GM15510 (cell line): ENCODE data around the gene TRMT2B.

Experiments used
- POLR2A ChIP-seq: IDR thresholded peaks from 3 replicates; pipeline ENCODE4 v1.6.1; 2011; ENCODE audit warnings: borderline replicate concordance; ENCODE audit not compliant: insufficient read length; ENCODE audit errors: extremely low read depth

The TRMT2B gene

GRCh38 chrX:100969936-100970335 is 82.0 kb downstream of the TRMT2B start:
- no peak for TF ChIP-seq POLR2A

DNA sequence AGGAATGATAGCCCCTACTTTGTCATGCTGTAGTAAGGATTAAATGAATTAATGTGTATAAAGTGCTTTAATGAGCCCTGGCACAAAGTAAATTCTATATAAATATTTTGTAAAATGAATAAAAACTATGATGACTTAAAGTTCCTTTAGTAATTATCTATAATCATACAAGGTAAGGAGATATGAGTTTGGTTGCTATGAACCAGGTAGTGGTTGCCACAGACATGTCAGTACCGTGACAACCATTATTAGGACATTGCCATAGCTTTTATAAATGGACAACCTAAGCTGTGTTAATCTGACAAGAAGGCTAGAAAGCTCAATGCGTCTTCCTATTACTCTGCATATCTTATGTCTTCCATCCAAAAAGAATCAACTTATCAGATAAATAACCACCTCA is 82.5 kb downstream of the TRMT2B start, which contains the start of gene ARL13A:
Gene ARL13A (plus strand): TSS at position 301 of the 400 bp plus-strand sequence. CDS start 3,982 bp downstream, outside the sequence.
- TF ChIP-seq POLR2A = no peak

DNA sequence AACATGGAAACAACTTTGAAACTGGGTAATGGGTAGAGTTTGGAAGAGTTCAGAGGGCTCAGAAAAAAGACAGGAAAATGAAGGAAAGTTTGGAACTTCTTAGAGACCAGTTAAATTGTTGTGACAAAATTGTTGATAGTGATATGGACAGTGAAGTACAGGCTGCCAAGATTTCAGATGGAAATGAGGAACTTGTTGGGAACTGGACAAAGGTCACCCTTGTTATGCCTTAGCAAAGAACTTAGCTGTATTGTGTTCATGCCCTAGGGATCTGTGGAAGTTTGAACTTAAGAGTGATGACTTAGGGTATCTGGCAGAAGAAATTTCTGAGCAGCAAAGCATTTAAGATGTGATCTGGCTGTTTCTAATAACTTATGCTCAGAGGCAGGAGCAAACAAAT is 87.5 kb downstream of the TRMT2B start:
- TF ChIP-seq POLR2A = no peak

DNA sequence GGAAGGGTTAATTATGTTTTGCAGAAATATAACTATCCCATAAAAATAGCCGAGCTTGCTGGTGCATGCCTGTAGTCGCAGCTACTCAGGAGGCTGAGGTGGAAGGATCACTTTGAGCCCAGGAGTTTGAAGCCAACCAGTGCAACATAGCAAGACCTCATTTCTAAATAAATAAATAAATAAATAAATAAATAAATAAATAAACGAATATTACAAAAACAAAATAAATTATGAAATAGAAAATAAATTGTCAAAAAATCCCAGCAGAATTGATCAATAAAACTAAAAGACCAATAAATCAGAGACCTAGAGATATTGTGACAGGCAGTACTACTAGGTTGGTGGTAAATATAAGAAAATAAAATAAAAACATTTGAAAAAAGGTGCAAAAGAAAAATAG is 89.1 kb downstream of the TRMT2B start:
- TF ChIP-seq POLR2A = no peak
